ENCODE measurements around the gene AFDN. TPM values are rescaled to one million over a fixed set of nuclear protein-coding genes. Genes with fewer than 3 reads are reported as not detected.

Gene AFDN
- total RNA-seq, 1 donor from 2014 or later, result 60.7 TPM

DNA sequence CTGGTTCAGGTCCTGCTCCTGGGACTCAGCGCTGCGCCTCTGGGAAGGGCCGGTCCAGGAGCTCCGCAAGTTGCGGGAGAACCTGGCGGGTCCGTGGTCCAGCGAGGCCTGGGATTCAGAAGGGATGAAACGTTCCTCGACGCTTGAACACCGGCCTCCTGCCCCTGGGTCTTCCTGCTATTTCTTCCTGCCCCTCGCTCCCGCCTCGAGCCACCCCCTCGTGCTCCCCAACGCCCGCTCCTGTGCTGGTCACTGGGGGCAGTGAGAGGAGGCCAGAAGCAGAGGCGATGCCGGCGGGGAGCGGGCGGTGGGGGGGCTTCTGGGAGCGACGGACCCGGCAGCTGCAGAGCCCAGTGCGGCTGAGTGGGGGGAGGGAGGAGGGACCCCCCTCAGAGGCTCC is 150.0 kb downstream of the AFDN start:
- DNase-seq (ENCODE audit: low spot score), result no peak

GRCh38 chr6:167977717-167978467 is 151.2 kb downstream of the AFDN start:
- no peak for DNase-seq (ENCODE audit: low spot score)

GRCh38 chr6:167978607-167979006 is 151.9 kb downstream of the AFDN start:
- DNase-seq (ENCODE audit: low spot score), result no peak

GRCh38 chr6:167979436-167980139 is 152.9 kb downstream of the AFDN start:
- no peak for DNase-seq (ENCODE audit: low spot score)

DNA sequence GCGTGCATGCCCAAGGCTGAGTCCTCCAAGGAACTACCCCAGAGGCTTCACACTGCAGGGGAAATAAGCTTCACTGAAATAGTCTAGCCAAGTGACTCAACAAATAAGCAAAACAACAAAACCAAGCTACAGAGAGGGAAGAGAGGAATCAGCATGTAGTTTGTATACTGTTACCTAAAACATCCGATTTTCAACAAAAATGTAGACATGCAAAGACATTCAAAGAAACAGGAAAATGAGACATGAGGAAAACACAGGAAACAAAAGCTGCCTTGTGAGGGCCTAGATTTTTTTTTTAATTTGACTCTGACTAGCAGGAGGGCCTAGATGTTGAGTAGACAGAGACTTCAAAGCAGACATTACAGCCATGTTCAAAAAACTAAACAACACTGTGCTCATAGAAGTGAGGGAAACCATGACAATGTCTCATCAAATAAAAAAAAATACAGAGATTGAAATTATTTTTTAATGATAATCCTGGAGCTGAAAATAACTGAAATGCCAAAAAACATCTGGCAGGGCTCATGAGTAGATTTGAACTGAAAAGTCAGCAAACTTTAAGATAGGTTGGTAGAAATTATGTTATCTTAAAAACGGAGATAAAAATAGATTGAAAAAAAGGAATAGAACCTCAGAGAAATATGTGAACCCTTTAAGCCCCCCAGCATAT is 154.3 kb downstream of the AFDN start:
- DNase-seq (ENCODE audit: low spot score), result no peak

GRCh38 chr6:167981916-167982462 is 155.3 kb downstream of the AFDN start:
- no peak for DNase-seq (ENCODE audit: low spot score)

GRCh38 chr6:167984144-167984719 is 157.5 kb downstream of the AFDN start:
- no peak for DNase-seq (ENCODE audit: low spot score)

GRCh38 chr6:167984876-167985604 is 158.3 kb downstream of the AFDN start:
- no peak for DNase-seq (ENCODE audit: low spot score)

- DNase-seq (ENCODE audit: low spot score), result no peak
Observed at GRCh38 chr6:167985911-167986595, 159.3 kb downstream of the AFDN start.

GRCh38 chr6:167987396-167988153 is 160.9 kb downstream of the AFDN start:
- no peak for DNase-seq (ENCODE audit: low spot score)

DNA sequence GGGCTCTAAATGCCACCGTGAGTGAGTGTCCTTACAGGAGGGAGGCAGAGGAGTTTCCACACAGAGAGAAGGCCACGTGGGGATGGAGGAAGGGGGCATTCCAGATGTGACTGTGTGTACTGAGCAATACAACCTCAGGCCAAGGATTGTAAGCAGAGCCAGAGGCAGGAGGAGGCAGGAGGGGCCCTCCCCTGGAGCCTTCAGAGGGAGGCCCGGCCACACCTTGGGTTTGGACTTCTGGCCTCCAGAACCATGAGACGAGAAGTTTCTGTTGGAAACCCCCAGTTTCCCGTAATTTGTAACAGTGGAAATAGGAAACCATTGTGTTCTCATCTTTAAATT is 161.4 kb downstream of the AFDN start:
- no peak for DNase-seq (ENCODE audit: low spot score)

DNA sequence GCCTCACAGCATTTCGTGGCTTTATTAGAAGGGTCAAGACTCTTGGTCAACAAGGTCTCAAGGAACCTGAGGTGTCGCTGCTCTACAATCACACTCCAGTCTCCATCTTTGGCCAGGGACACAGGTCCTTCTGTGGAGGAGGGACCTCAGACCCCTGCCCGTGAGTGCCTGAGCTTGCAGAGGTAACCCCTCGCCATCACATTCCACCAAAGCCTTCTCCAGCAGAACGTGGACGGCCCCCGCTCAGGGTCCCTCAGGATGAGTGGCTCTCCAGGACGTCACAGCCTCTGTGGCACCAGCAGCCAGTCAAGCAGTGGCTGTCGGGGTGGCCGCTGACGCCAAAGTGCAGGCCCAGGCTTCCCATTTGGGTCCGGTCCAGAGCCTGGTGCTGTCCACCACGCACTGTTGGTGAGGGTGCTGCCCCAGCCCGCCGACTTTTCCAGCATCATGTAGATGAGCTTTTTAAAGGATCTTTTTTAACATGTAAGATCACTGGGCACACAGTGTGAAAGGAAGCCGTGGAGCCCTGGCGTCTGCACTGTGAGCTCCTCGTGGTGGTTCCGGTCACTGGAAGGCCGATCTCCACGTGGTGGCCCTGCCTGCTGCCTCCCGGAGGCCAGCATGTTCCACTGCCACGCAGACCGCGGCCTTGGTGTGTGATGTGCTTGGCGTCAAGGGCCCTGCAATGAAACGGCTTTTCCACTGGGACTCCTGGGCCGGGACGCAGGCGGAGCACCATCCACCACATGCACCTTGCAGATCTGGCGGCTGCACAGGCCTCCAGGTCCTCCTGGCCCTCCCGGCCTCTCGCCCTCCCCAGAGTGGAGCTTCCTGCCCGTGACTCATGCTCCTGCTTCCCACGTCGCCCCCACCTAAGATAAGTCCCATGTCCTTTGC is 162.5 kb downstream of the AFDN start:
- DNase-seq (ENCODE audit: low spot score), result no peak

DNA sequence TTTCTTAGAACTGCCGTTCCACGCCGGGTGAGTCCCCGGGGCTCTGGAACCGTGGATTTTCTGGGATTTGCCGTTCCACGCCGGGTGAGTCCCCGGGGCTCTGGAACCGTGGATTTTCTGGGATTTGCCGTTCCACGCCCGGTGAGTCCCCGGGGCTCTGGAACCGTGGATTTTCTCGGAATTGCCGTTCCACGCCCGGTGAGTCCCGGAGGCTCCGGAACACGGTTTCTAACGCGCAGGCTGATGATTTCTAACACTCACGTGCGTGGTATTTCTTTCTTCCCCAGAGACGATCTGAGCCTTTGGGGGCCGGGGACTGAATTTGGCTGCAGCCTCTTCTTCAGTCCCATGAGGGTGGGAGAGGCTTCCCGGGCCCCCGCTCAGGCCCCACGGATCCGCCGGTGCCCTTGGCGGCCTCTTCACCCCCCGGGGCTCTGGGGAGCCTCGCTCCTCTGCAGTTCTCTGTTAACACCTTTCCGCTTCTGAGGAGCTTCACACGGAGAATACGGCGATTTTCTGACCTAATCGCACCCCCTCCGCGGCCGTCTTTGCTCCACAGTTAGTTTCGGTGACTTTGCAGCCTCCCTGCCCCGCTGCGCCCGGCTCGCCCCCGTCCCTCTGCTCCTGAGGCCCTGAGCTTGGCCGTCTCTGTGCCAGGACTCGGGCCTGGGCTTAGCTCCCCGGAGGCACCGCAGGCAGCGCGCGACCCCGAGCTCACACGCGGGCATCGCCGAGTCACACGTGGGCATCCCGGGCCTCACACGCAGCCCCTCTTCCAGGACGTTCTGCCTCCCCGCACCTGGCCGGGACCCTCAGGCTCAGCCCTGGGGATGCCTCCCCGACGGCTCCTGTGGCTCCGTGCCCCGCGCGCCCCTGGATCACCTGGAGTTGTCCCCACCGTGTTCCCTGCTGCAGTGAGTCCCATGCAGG is 163.6 kb downstream of the AFDN start:
- no peak for DNase-seq (ENCODE audit: low spot score)

DNA sequence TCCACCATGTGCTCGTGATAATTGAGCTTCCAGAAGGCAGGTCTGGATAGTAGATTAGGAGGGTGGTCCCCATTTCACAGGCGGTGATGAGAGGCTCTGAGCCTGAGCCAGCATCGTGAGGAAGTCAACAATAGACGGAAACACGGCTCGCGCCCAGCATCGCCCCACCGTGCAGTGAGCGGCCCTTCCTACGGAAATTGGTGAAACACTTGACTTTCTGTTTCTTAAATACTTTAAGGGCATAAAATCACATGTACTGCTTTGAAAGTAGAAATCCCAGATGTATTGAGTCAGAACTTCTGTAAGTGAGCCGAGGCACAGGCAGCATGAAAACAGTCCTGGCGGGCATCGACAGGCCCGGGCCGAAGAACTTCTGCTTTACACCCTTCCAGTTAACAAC is 166.5 kb downstream of the AFDN start:
- no peak for DNase-seq (ENCODE audit: low spot score)

DNA sequence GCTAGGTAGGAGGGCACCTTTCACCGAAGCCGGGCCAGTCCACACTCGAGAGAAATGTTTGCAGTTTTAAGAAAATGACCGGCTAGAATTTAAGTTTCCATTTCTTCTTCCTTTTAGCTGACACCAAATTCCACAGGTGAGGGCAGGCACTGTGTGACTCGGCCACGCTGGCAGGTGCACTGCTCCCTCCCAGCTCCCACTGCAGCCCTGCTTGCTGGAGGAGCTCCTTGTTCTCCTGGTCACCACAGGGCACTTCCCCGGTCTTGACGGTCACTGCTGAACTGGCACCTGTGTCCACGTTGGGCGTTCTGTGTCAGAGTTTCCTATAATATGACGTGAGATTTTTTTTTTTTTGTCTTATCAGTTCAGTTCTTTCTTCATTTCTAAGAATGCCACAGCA is 167.1 kb downstream of the AFDN start:
- DNase-seq (ENCODE audit: low spot score), result no peak

- DNase-seq (ENCODE audit: low spot score), result no peak
Observed at GRCh38 chr6:167995302-167995701, 168.6 kb downstream of the AFDN start.

- no peak for DNase-seq (ENCODE audit: low spot score)
Observed at GRCh38 chr6:167995731-167996151, 169.0 kb downstream of the AFDN start.
